H1 (cell line): ENCODE results near the gene TPBG. TPM values are rescaled to one million over a fixed set of nuclear protein-coding genes. Genes with fewer than 3 reads are reported as not detected.

ENCODE experiments used
- ASH2L ChIP-seq: fragments of 200-600, 300-600 bp; sonication (generic); IDR thresholded peaks from one replicate; pipeline ENCODE4 v1.7.1; 2017; ENCODE audit warnings: low read length
- CHD1 ChIP-seq: IDR thresholded peaks from 2 replicates; pipeline ENCODE4 v1.6.1; 2012; ENCODE audit warnings: low read depth, low read length, improper control_type of control experiment
- HDAC2 ChIP-seq, 2 experiments: fragments of 300-600 bp in 1 of 2; sonication (generic) in 1 of 2; IDR thresholded peaks; 2 replicates each; pipeline ENCODE4 v1.6.1; 2011 to 2012; ENCODE audit warnings: low read depth in 2 of 2, low read length in 2 of 2, mild to moderate bottlenecking in 2 of 2, moderate library complexity in 2 of 2, borderline replicate concordance in 1 of 2, inconsistent platforms in 1 of 2
- KDM4A ChIP-seq: IDR thresholded peaks from one replicate; pipeline ENCODE4 v1.7.1; 2012; ENCODE audit warnings: low read depth, mild to moderate bottlenecking, moderate library complexity, low read length, inconsistent platforms; ENCODE audit not compliant: severe bottlenecking
- NRF1 ChIP-seq: IDR thresholded peaks from 2 replicates; pipeline ENCODE4 v1.6.1; 2011; ENCODE audit warnings: mild to moderate bottlenecking, low read depth, low read length, improper control_type of control experiment
- RBBP5 ChIP-seq: IDR thresholded peaks from 2 replicates; pipeline ENCODE4 v1.7.1; 2012; ENCODE audit warnings: low read depth, mild to moderate bottlenecking, inconsistent platforms, low read length, moderate library complexity, borderline replicate concordance
- SIN3A ChIP-seq, 2 experiments: IDR thresholded peaks in 1 of 2; conservative IDR thresholded peaks in 1 of 2; 2 replicates each; pipeline ENCODE4 v1.6.1; 2011 to 2012; ENCODE audit warnings: low read length in 2 of 2, improper control_type of control experiment in 1 of 2, low read depth in 1 of 2, mild to moderate bottlenecking in 1 of 2
- TEAD4 ChIP-seq: IDR thresholded peaks from 2 replicates; pipeline ENCODE4 v1.6.1; 2012; ENCODE audit warnings: low read depth, low read length, inconsistent platforms, mixed read lengths
- YY1 ChIP-seq: IDR thresholded peaks from 2 replicates; pipeline ENCODE4 v1.6.1; 2011; ENCODE audit warnings: low read depth, mild to moderate bottlenecking, low read length
- polyA plus RNA-seq, 7 experiments: library from polyadenylated mRNA; depleted of rRNA in 3 of 7; stranded (reverse) in 5 of 7; unstranded in 2 of 7; fragments of >200 nt in 5 of 7; fragments of 200-250 nt in 2 of 7; gene quantifications; 1 replicate in 5 of 7; 2 replicates in 1 of 7; 4 replicates in 1 of 7; pipeline versions ENCODE4 v1.2.1 to v1.2.3, GENCODE V29; 2011 to 2013; ENCODE audit warnings: missing spikeins in 2 of 7, mixed read lengths in 2 of 7
- total RNA-seq: library from RNA; stranded (reverse); fragmentation: NEBNext Ultra II Directional; extraction: Animal tissue kit (Norgen Biotek cat#: 25700); gene quantifications from 2 replicates; pipeline ENCODE4 v1.2.1, GENCODE V29; 2021
- TF ChIP-seq, protein P1 (sequence below): IDR thresholded peaks from 2 replicates; pipeline ENCODE4 v1.6.1; 2012; ENCODE audit warnings: inconsistent platforms
- TF ChIP-seq, protein P2 (sequence below), 3 experiments: IDR thresholded peaks; 1 replicate in 2 of 3; 2 replicates in 1 of 3; pipeline versions ENCODE4 v1.5.1 to v1.6.1; 2011; ENCODE audit warnings: low read length in 3 of 3, mild to moderate bottlenecking in 3 of 3, inconsistent platforms in 2 of 3, low read depth in 1 of 3, moderate library complexity in 1 of 3; ENCODE audit not compliant: insufficient read depth in 1 of 3; ENCODE audit errors: control extremely low read depth in 1 of 3

Gene TPBG
- total and polyA plus RNA-seq, 2 of the 8 experiments (the other 6 are each of a cell fraction or from before 2014, with no cell fraction given) = 28.4 to 33.6 TPM

DNA sequence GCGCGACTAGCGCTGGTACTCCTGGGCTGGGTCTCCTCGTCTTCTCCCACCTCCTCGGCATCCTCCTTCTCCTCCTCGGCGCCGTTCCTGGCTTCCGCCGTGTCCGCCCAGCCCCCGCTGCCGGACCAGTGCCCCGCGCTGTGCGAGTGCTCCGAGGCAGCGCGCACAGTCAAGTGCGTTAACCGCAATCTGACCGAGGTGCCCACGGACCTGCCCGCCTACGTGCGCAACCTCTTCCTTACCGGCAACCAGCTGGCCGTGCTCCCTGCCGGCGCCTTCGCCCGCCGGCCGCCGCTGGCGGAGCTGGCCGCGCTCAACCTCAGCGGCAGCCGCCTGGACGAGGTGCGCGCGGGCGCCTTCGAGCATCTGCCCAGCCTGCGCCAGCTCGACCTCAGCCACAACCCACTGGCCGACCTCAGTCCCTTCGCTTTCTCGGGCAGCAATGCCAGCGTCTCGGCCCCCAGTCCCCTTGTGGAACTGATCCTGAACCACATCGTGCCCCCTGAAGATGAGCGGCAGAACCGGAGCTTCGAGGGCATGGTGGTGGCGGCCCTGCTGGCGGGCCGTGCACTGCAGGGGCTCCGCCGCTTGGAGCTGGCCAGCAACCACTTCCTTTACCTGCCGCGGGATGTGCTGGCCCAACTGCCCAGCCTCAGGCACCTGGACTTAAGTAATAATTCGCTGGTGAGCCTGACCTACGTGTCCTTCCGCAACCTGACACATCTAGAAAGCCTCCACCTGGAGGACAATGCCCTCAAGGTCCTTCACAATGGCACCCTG is 1.6 kb downstream of the TPBG start (continued):
- TF ChIP-seq, protein P1, sequence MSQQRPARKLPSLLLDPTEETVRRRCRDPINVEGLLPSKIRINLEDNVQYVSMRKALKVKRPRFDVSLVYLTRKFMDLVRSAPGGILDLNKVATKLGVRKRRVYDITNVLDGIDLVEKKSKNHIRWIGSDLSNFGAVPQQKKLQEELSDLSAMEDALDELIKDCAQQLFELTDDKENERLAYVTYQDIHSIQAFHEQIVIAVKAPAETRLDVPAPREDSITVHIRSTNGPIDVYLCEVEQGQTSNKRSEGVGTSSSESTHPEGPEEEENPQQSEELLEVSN = peak; percentile 84
- TF ChIP-seq HDAC2 (IDR thresholded peaks at IDR 0.05; ENCODE audit: borderline replicate concordance in 1 of 2, low read depth in 2 of 2, low read length in 2 of 2) (0 out of 4 replicates have a peak, but pooled peaks of 1 of the 2 experiments have one; percentile 18), TEAD4 (no peak), SIN3A (conservative IDR thresholded peaks at IDR 0.05 in 1 of 2, IDR thresholded peaks at IDR 0.05 in 1 of 2; ENCODE audit: low read depth in 1 of 2, low read length in 2 of 2) (peak in 1 of 2 experiments; percentile 20; a peak in 1 of 4 replicates), RBBP5 (peak; percentile 92; the same call in 1 of the 2 replicates), CHD1 (no peak), YY1 (0 out of 2 replicates have a peak, but pooled peaks have one; percentile 40), NRF1 (no peak), KDM4A (peak; percentile 83), ASH2L (peak; percentile 81)
- TF ChIP-seq, protein P2, sequence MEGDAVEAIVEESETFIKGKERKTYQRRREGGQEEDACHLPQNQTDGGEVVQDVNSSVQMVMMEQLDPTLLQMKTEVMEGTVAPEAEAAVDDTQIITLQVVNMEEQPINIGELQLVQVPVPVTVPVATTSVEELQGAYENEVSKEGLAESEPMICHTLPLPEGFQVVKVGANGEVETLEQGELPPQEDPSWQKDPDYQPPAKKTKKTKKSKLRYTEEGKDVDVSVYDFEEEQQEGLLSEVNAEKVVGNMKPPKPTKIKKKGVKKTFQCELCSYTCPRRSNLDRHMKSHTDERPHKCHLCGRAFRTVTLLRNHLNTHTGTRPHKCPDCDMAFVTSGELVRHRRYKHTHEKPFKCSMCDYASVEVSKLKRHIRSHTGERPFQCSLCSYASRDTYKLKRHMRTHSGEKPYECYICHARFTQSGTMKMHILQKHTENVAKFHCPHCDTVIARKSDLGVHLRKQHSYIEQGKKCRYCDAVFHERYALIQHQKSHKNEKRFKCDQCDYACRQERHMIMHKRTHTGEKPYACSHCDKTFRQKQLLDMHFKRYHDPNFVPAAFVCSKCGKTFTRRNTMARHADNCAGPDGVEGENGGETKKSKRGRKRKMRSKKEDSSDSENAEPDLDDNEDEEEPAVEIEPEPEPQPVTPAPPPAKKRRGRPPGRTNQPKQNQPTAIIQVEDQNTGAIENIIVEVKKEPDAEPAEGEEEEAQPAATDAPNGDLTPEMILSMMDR (IDR thresholded peaks at IDR 0.05; ENCODE audit: control extremely low read depth in 1 of 3, insufficient read depth in 1 of 3, low read depth in 1 of 3, low read length in 3 of 3) = peak in 1 of 3 experiments; percentile 5; a peak in 2 of 4 replicates
